GM18951 (cell line): ENCODE measurements around the gene NFKBIZ.

Experiments
- POLR2A ChIP-seq: IDR thresholded peaks from 4 replicates; pipeline ENCODE4 v1.6.1; 2011; ENCODE audit warnings: mild to moderate bottlenecking; ENCODE audit not compliant: insufficient read length, insufficient read depth; ENCODE audit errors: extremely low read depth
- in situ Hi-C: fragments of 300-500 bp; cut with MboI; formaldehyde crosslinking; loops from one replicate; pipeline ENCODE4 v1.12.0; 2022; ENCODE audit warnings: low sequenced_read_pairs, mixed read lengths, inconsistent platforms; ENCODE audit not compliant: unreplicated experiment

NFKBIZ gene

GRCh38 chr3:101829874-101830273, 19.4 kb upstream of the NFKBIZ start:
- no peak for TF ChIP-seq POLR2A
- in situ Hi-C loops: no loop called here

DNA sequence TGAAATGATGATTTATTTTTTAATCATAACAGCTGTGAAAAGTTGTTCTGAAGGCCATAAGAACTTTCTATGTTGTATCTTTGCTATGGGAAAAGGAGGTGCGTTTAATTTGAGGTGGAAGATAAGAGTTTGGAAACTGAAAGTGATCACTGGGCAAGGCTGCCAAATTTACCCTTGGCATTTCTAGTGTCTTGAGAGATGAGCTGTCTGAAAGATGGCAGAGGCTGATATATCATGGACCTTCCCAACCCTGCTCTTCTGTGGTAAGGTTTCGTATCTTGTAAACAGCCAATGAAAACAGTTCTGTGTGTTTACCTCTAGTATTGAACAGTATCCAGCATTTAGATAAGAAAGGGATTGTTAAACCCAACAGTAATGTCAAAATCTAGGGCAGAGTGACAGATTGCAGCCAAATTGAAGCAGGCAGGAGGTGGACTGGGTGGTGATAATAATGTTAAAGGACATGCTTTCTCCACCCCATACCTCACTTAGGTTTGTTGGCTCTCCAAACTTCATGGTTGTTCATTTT, 15.8 kb upstream of the NFKBIZ start:
- no peak for TF ChIP-seq POLR2A
- in situ Hi-C loops: no loop called here

DNA sequence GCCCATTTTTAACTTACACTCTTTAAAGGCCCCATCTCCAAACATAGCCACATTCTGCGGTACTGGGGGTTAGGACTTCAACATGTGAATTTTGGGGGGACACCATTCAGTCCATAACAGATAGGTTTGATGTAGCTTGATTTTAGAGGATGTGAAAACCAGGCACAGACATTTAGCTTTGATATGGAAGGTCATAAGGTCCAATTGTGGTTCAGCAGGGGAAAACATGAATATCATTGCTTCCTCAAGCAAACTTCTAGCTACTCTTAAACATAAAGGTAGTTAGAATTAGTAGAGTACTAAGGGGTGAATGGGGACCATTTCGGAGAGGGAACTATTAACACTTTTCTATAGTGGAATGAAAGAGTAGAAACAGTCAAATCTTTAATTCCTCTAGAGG, 13.6 kb upstream of the NFKBIZ start:
- no peak for TF ChIP-seq POLR2A
- in situ Hi-C loops: no loop called here

- in situ Hi-C loops: no loop called here
- TF ChIP-seq POLR2A: no peak
Measured at GRCh38 chr3:101836160-101836559, 13.2 kb upstream of the NFKBIZ start.

DNA sequence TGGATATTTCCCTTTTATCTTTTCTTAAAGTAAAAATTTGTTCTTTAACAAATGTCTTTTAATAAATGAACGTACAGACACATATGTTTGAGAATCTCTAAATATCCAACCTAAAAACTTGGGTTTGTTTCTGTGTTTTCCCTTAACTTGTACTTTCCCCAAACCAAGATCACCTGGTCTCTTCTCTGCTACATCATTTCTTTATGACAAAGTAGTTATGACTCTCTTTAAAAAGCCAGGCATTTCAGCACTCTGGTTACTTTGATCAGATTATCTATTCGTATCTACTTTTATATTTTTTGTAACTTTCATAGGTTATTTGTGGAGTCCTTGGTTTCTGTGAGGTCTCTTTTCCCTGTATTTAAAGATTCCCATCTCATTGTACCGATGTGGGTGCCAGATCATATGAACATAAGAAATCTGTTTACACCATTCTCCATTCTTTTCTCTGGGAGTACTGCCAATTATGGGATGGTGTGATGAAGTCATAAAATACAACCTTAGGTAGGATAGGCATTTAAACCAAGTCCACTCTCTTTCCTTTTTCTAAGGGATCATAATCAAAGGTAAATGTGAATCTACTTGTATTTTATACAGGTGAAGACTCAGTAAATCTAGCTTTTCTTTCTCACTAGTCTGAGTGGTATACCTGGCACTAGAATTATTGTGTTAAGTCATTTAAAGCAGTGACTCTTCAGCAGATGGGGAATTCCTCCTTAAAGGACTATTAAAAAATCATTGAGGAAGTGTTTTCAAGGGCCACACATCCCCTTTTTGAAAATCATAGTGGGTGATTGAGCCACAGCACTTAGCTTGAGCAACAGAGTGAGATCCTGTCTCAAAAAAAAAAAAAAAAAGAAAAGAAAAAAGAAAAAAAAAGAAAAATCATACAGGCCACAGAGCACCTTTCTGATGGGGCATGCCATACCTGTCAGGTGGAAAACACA, 12.4 kb upstream of the NFKBIZ start:
- in situ Hi-C loops: no loop called here
- no peak for TF ChIP-seq POLR2A

GRCh38 chr3:101838691-101839090, 10.6 kb upstream of the NFKBIZ start:
- TF ChIP-seq POLR2A: no peak
- in situ Hi-C loops: no loop called here

DNA sequence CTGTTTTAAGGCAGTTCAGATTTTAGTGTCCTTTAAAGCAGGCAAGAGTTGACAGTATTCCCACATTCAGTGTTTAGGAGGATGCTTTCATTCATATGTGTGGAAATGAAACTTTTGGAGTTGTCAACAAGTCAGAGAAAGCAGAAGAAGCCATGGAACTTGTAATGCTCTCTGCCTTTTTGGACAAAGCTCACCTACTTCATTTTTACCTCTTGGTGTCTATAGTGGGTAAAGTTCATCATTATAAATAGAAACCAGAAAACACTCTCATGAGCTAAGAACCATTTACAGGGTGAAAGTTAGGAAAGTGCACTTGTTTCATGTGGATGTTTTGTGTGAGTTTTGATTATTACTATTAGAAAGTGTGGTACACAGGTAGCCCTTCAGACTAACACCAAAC, 9.2 kb upstream of the NFKBIZ start:
- in situ Hi-C loops: no loop called here
- TF ChIP-seq POLR2A: no peak

GRCh38 chr3:101842245-101842934, 6.9 kb upstream of the NFKBIZ start:
- in situ Hi-C loops: no loop called here
- TF ChIP-seq POLR2A: no peak

- in situ Hi-C loops: no loop called here
- TF ChIP-seq POLR2A: no peak
Measured at GRCh38 chr3:101842935-101843330, 6.4 kb upstream of the NFKBIZ start.

- in situ Hi-C loops: no loop called here
- no peak for TF ChIP-seq POLR2A
Measured at GRCh38 chr3:101845425-101845824, 3.9 kb upstream of the NFKBIZ start.

GRCh38 chr3:101846709-101847108, 2.6 kb upstream of the NFKBIZ start:
- no peak for TF ChIP-seq POLR2A
- in situ Hi-C loops: no loop called here

- in situ Hi-C loops: no loop called here
Measured at GRCh38 chr3:101847328-101847727, 2.0 kb upstream of the NFKBIZ start.

DNA sequence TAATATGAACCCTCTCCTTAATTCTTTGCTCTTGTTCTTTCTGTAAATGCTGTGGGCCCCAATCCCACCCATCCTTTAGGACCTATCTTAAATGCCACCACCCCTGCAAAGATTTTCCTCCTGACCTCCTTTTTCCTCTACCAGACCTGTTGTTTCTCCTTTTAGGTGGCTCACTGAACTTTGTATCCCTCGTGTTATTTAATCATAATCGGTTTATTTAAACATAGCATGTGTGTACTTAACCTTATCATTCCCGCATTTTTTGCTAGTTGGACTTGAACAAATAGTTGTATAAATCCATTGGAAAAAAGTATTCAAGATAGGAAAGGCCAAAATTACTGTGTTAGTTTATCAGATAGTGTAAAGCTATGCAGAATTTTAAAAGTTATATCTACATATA, 988 bp upstream of the NFKBIZ start:
- in situ Hi-C loops: no loop called here
- TF ChIP-seq POLR2A: no peak

More at GRCh38 chr3:101847328-101847727, 2.0 kb upstream of the NFKBIZ start:
- TF ChIP-seq POLR2A: no peak
